ENCODE measurements around the gene NXN.

Gene NXN

GRCh38 chr17:980406-981291 lies 1.1 kb upstream of the NXN start:
- no peak overlapping the region for H3K14ac ChIP-seq (ENCODE audit: low read length in 2 of 2)
- H3K23ac ChIP-seq (ENCODE audit: low read length in 2 of 2): peak overlapping the region in 1 of 2 experiments; percentile 59
- peak overlapping the region; percentile 83 for H4K8ac ChIP-seq (ENCODE audit: low read length)
- peak overlapping the region; percentile 93 for H3K4me2 ChIP-seq (ENCODE audit: low read length, poor library complexity, severe bottlenecking)
- H3K4me3 ChIP-seq (ENCODE audit: insufficient read depth in 1 of 2, low read depth in 1 of 2, low read length in 2 of 2): peak overlapping the region in 1 of 2 experiments; percentile 75
- H3K27ac ChIP-seq (ENCODE audit: low read length, poor library complexity, severe bottlenecking): no peak overlapping the region
- H2BK12ac ChIP-seq (ENCODE audit: low read length in 2 of 2): peak overlapping the region in 1 of 2 experiments; percentile 51
- H3K18ac ChIP-seq (ENCODE audit: low read depth in 1 of 2, low read length in 2 of 2): peak overlapping the region; percentile 60 to 67
- H3K79me1 ChIP-seq (replicated peaks; ENCODE audit: low read length, poor library complexity, severe bottlenecking): no peaks in the 10 kb centered on the region
- no peak overlapping the region for H2BK15ac ChIP-seq (ENCODE audit: low read depth, poor library complexity, severe bottlenecking)
- H3K9me3 ChIP-seq (ENCODE audit: control insufficient read depth, low read length): no peaks in the 10 kb centered on the region
- H3K4ac ChIP-seq (ENCODE audit: low read depth in 1 of 2, low read length in 2 of 2): peak overlapping the region in 1 of 2 experiments; percentile 40
- peaks cover 9% of the 10 kb centered on the region for H3K4me1 ChIP-seq (ENCODE audit: control insufficient read depth, insufficient read depth, low read depth, low read length)
- H2AFZ ChIP-seq (ENCODE audit: low read depth, low read length): peak overlapping the region; percentile 18
- peak; percentile 91 for DNase-seq
- peak overlapping the region; percentile 78 for H3K9ac ChIP-seq (ENCODE audit: low read length)
- H3K27me3 ChIP-seq (ENCODE audit: control insufficient read depth in 1 of 2, insufficient read depth in 1 of 2, low read length in 2 of 2): peaks cover 0 to 17% of the 10 kb centered on the region in 2 experiments
- H2AK5ac ChIP-seq (ENCODE audit: low read length, severe bottlenecking): no peak overlapping the region
- no peaks in the 10 kb centered on the region for H3K36me3 ChIP-seq (ENCODE audit: control insufficient read depth in 1 of 2, insufficient read depth in 2 of 2, low read depth in 1 of 2, low read length in 2 of 2)
- no peak overlapping the region for H4K91ac ChIP-seq (ENCODE audit: low read length)
- no peak overlapping the region for H2BK5ac ChIP-seq (ENCODE audit: low read depth, low read length, poor library complexity, severe bottlenecking)
- H2BK120ac ChIP-seq (ENCODE audit: low read depth, low read length): no peak overlapping the region
- WGBS: 44% methylated on average over 41 of the region's 43 CpGs

GRCh38 chr17:979212-979538 lies 401 bp downstream of the NXN start:
- Histone ChIP-seq H3K4me3 (ENCODE audit: insufficient read depth in 1 of 2, low read depth in 1 of 2, low read length in 2 of 2) (peak overlapping the region; percentile 69 to 93), H3K4me1 (ENCODE audit: control insufficient read depth, insufficient read depth, low read depth, low read length) (peaks cover 11% of the 10 kb centered on the region), H2BK15ac (ENCODE audit: low read depth, poor library complexity, severe bottlenecking) (peak overlapping the region; percentile 12), H3K27me3 (ENCODE audit: control insufficient read depth in 1 of 2, insufficient read depth in 1 of 2, low read length in 2 of 2) (peaks cover 0 to 17% of the 10 kb centered on the region in 2 experiments), H3K27ac (ENCODE audit: low read length, poor library complexity, severe bottlenecking) (no peak overlapping the region), H2AK5ac (ENCODE audit: low read length, severe bottlenecking) (no peak overlapping the region), H3K79me1 (replicated peaks; ENCODE audit: low read length, poor library complexity, severe bottlenecking) (no peaks in the 10 kb centered on the region), H3K9me3 (ENCODE audit: control insufficient read depth, low read length) (no peaks in the 10 kb centered on the region), H3K23ac (ENCODE audit: low read length in 2 of 2) (peak overlapping the region in 1 of 2 experiments; percentile 98), H2BK5ac (ENCODE audit: low read depth, low read length, poor library complexity, severe bottlenecking) (peak overlapping the region; percentile 70), H3K14ac (ENCODE audit: low read length in 2 of 2) (peak overlapping the region in 1 of 2 experiments; percentile 97), H4K8ac (ENCODE audit: low read length) (no peak overlapping the region), H3K36me3 (ENCODE audit: control insufficient read depth in 1 of 2, insufficient read depth in 2 of 2, low read depth in 1 of 2, low read length in 2 of 2) (no peaks in the 10 kb centered on the region), H2BK12ac (ENCODE audit: low read length in 2 of 2) (no peak overlapping the region), H3K4ac (ENCODE audit: low read depth in 1 of 2, low read length in 2 of 2) (peak overlapping the region; percentile 51 to 91), H3K9ac (ENCODE audit: low read length) (peak overlapping the region; percentile 32), H3K4me2 (ENCODE audit: low read length, poor library complexity, severe bottlenecking) (peak overlapping the region; percentile 42), H2BK120ac (ENCODE audit: low read depth, low read length) (peak overlapping the region; percentile 82), H4K91ac (ENCODE audit: low read length) (peak overlapping the region; percentile 92), H3K18ac (ENCODE audit: low read depth in 1 of 2, low read length in 2 of 2) (peak overlapping the region; percentile 86 to 97), H2AFZ (ENCODE audit: low read depth, low read length) (peak overlapping the region; percentile 42)
- under 1% methylated on average over 26 of the region's 42 CpGs for WGBS
- no peak for DNase-seq

DNA sequence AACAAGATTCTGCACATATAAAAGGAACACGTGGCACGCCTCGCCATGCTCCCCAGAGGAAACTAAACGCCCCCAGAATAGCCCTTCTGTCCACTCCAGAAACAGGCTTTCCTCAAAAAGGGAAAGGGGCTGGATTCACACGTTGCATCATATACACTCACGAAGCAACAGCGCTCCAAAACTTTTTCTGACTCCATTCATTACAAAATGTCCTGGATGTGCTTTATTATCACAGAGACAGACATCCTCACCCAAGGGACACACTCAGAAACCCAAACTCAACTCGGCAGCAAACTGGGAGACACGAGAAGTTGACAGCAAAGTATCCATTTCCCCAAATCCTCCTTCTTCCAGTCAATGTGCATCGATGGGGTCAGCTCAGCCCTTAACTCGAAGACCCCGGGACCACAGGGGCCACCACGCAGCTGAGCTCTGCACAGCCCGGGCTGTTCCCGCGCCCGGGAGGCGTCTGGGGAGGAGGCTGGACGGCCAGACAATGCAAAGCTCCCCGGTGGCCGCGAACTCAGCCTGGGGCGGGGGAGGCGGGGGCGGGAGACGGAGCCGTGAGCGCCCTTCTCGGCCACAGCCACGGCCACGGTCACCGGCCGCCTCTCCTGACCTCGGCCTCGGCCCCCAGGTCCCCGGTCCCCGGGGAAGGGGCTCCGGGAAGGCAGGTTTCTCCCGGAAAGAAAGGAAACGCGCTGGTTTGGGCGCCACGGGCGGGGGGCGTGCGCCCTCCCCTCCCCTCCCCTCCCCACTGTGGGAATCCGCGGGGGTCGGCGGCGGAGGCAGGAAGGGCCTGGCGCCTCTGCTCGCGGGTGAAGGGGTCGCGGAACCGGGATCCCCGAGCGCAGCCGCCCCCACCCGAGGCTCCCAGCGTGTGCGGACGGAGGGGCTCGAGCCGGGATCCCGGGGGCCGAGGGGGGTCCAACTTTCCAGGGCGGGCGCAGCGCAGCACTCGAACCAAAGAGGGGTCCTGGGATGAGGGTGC lies 1.2 kb downstream of the NXN start:
- H4K8ac ChIP-seq (ENCODE audit: low read length): no peak overlapping the region
- H2BK15ac ChIP-seq (ENCODE audit: low read depth, poor library complexity, severe bottlenecking): peak overlapping the region; percentile 23
- H3K4ac ChIP-seq (ENCODE audit: low read depth in 1 of 2, low read length in 2 of 2): peak overlapping the region; percentile 75 to 93
- H3K9ac ChIP-seq (ENCODE audit: low read length): peak overlapping the region; percentile 81
- WGBS: 1% methylated on average over 25 of the region's 72 CpGs
- peak overlapping the region; percentile 79 for H2BK120ac ChIP-seq (ENCODE audit: low read depth, low read length)
- peak overlapping the region; percentile 61 for H4K91ac ChIP-seq (ENCODE audit: low read length)
- H2BK12ac ChIP-seq (ENCODE audit: low read length in 2 of 2): peak overlapping the region in 1 of 2 experiments; percentile 84
- peaks cover under 1% of the 10 kb centered on the region for H3K79me1 ChIP-seq (replicated peaks; ENCODE audit: low read length, poor library complexity, severe bottlenecking)
- H3K9me3 ChIP-seq (ENCODE audit: control insufficient read depth, low read length): no peaks in the 10 kb centered on the region
- H3K36me3 ChIP-seq (ENCODE audit: control insufficient read depth in 1 of 2, insufficient read depth in 2 of 2, low read depth in 1 of 2, low read length in 2 of 2): no peaks in the 10 kb centered on the region
- H3K23ac ChIP-seq (ENCODE audit: low read length in 2 of 2): peak overlapping the region in 1 of 2 experiments; percentile 94
- H3K18ac ChIP-seq (ENCODE audit: low read depth in 1 of 2, low read length in 2 of 2): peak overlapping the region; percentile 84 to 98
- H3K4me2 ChIP-seq (ENCODE audit: low read length, poor library complexity, severe bottlenecking): peak overlapping the region; percentile 96
- H3K27ac ChIP-seq (ENCODE audit: low read length, poor library complexity, severe bottlenecking): peak overlapping the region; percentile 24
- H3K4me3 ChIP-seq (ENCODE audit: insufficient read depth in 1 of 2, low read depth in 1 of 2, low read length in 2 of 2): peak overlapping the region; percentile 76 to 93
- H2AFZ ChIP-seq (ENCODE audit: low read depth, low read length): no peak overlapping the region
- peak overlapping the region; percentile 26 for H2AK5ac ChIP-seq (ENCODE audit: low read length, severe bottlenecking)
- H2BK5ac ChIP-seq (ENCODE audit: low read depth, low read length, poor library complexity, severe bottlenecking): peak overlapping the region; percentile 86
- peaks cover 0 to 18% of the 10 kb centered on the region in 2 experiments for H3K27me3 ChIP-seq (ENCODE audit: control insufficient read depth in 1 of 2, insufficient read depth in 1 of 2, low read length in 2 of 2)
- peak; percentile 68 for DNase-seq
- peak overlapping the region; percentile 36 to 92 for H3K14ac ChIP-seq (ENCODE audit: low read length in 2 of 2)
- H3K4me1 ChIP-seq (ENCODE audit: control insufficient read depth, insufficient read depth, low read depth, low read length): peaks cover 11% of the 10 kb centered on the region
